Smooth muscle cell of trachea (primary cell): ENCODE measurements around the gene SEMA3G. TPM values are rescaled to one million over a fixed set of nuclear protein-coding genes. Genes with fewer than 3 reads are reported as not detected.

Experiments
- total RNA-seq: library from RNA; depleted of rRNA; stranded (reverse); fragments of >200 nt; gene quantifications from 2 replicates; pipeline ENCODE4 v1.2.1, GENCODE V29; 2014

Gene SEMA3G
- under 0.01 and 0.15 TPM in 2 replicates for total RNA-seq

DNA sequence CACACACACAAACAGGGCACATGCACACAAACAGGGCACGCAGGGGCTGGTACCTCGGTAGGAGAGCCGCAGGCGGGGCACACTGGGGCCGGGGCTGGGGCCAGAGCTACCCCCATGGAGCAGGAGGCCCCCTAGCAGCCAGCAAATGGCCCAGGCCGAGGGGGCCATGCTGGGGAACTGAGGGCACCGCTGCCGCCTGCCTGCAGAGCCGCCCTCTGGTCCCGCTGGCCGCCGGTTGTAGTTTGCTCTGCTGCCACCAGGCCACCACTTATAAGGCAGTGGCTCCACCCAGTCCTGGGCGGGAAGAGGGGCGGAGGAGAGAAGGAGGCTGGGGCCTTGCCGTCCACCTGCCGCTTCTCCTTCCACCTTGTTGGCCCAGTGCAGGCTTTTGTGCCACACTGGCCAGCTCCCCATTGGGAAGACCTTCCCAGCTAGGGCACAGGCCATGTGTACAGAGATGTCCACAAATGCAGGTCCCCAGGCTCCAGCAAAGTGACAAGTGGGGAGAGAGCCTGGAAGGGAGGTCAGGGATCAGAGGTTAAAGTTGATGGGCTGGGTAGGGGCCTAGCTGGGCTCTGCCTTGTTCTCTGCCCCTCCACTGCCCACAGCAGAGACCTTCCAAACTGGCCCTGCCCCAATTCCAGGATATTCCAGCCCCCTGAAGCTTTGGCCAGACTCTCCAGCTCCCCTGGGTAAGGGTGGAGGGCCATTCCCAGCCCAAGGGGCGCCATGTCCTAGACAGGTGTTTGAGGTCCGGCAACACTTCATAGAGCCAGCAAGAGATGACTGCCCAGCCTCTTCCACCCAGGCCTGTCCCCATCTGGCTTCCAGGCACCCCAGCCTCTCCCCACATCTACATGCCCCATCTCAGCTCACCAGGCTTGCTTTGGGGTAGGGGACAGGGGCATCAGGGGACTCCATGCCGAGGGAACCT is at the start of gene SEMA3G:
Gene SEMA3G, minus strand, starts transcription at position 244 of the 934 bp plus-strand sequence. Its CDS starts 76 bp downstream, at position 168.

GRCh38 chr3:52455283-52456168 is 10.6 kb upstream of the SEMA3G start, which contains the start of gene NISCH:
Gene NISCH, plus strand, starts transcription at chr3:52455604. Its CDS starts 38 bp downstream, at chr3:52455642.

GRCh38 chr3:52453496-52454249 is 8.8 kb upstream of the SEMA3G start, which contains the start of gene TNNC1:
Gene TNNC1, minus strand, starts transcription at chr3:52454041. Its CDS starts 26 bp downstream, at chr3:52454015.

Other genes starting within 250 kb of the SEMA3G start
- gene ALAS1, start 246.9 kb downstream of the SEMA3G start, total RNA-seq: 45.7 and 68.5 TPM in 2 replicates
- gene TLR9, start 219.5 kb downstream of the SEMA3G start, total RNA-seq: under 0.01 and 0.17 TPM in 2 replicates
- gene TWF2, start 205.9 kb downstream of the SEMA3G start, total RNA-seq: 96.8 and 120 TPM in 2 replicates
- 27.3 and 47.1 TPM in 2 replicates for gene PPM1M, start 199.3 kb downstream of the SEMA3G start, total RNA-seq
- gene WDR82, start 166.5 kb downstream of the SEMA3G start, total RNA-seq: 66.3 and 69.6 TPM in 2 replicates
- gene GLYCTK, start 157.3 kb downstream of the SEMA3G start, total RNA-seq: 5.8 and 16.6 TPM in 2 replicates
- gene DNAH1, start 128.8 kb downstream of the SEMA3G start, total RNA-seq: 1.9 and 5.0 TPM in 2 replicates
- 59.1 and 80.7 TPM in 2 replicates for gene BAP1, start 35.1 kb downstream of the SEMA3G start, total RNA-seq
- gene PHF7, start 34.4 kb downstream of the SEMA3G start, total RNA-seq: 3.1 and 3.8 TPM in 2 replicates
- gene TNNC1, start 8.9 kb upstream of the SEMA3G start, total RNA-seq: 0.66 TPM in 1 of 2 replicates, not detected in the other
- 76.1 and 104 TPM in 2 replicates for gene NISCH, start 10.5 kb upstream of the SEMA3G start, total RNA-seq
- gene STAB1, start 50.2 kb upstream of the SEMA3G start, total RNA-seq: 0.17 and 1.6 TPM in 2 replicates
- 43.8 and 64.3 TPM in 2 replicates for gene NT5DC2, start 88.8 kb upstream of the SEMA3G start, total RNA-seq
- 2.6 and 20.4 TPM in 2 replicates for gene UQCC5, start 91.5 kb upstream of the SEMA3G start, total RNA-seq
- gene PBRM1, start 240.8 kb upstream of the SEMA3G start, total RNA-seq: 59.9 and 78.2 TPM in 2 replicates
- gene GNL3, start 240.9 kb upstream of the SEMA3G start, total RNA-seq: 100 and 101 TPM in 2 replicates